Measurements from ENCODE around the gene RBMS3. TPM values are rescaled to one million over a fixed set of nuclear protein-coding genes. Genes with fewer than 3 reads are reported as not detected.
A peak's percentile ranks its signal among the peaks of the same experiment; 100 is the strongest.

RBMS3 gene
- total RNA-seq, 1 experiment from 2014 or later = 5.9 TPM

DNA sequence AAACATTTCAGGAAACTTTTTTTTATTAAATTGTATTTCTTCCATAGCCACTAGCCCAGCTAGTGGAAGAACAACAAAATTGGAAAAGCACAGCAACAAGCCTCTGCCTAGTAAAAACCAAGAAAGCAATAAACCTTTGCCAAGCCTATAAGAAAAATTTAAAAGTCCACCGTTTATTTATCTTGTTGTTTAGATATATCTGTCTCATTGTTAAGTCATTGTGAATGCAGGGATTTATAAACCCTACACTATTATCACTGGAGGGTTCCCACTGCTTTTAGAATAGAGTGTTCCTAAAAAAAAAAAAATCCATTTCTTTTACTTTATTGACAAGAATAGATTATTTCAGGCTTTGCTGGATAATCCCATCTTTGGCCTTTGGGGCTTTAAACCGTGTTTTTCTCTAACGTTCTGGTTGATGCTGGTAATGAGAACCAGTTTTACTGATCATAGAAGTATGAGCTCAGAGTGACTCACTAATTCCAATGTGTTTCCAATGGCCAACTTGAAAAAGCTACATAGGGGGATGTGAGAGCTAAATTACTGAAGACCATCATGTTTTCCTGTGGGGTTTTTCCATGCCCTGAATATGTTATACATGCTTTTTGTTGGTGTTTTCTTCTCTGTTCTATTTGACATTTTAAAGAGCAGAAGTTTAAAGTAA is 634.1 kb downstream of the RBMS3 start:
- CTCF ChIA-PET = no interaction called here
- POLR2A ChIA-PET (ENCODE audit: low non-redundant PET) = interaction anchor here (0.7 kb wide), 1 partner anchor 1968 kb away, joined by 4 read pairs; no protein-coding TSS in a partner anchor

DNA sequence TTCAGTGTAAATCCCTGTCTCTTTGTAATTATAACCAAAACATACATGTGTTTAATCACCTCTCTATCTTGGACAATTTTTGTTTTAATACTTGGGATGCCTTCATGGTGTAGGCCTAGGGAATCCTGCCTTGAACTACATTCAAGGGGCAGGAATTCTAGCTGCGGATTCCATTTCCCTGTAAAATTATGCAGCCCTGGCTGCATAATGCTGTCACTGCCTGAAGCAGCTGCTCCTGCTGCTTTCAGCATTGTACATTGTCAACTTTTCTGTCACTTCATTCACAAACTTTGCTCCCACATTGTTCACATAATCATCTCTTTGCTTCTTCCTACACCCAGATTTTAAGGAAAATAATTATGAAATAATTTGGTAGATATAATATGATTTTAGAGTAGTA is 638.7 kb downstream of the RBMS3 start:
- Histone ChIP-seq H3K4me3 (ENCODE audit: low read depth, low read length, poor library complexity, severe bottlenecking) (no peak overlapping the region), H3K27me3 (replicated peaks; ENCODE audit: insufficient read depth, low read depth, low read length, poor library complexity) (no peaks in the 10 kb centered on the region), H3K9me3 (ENCODE audit: low read depth, low read length, poor library complexity, severe bottlenecking) (no peaks in the 10 kb centered on the region), H3K36me3 (ENCODE audit: insufficient read depth, low read length, poor library complexity, severe bottlenecking) (no peaks in the 10 kb centered on the region), H3K4me1 (ENCODE audit: insufficient read depth, low read length, poor library complexity, severe bottlenecking) (no peaks in the 10 kb centered on the region), H3K27ac (ENCODE audit: low read depth, low read length, poor library complexity, severe bottlenecking) (no peak overlapping the region)
- no peak for TF ChIP-seq EZH2 (IDR thresholded peaks at IDR 0.05; ENCODE audit: borderline replicate concordance, low read depth, low read length, poor library complexity, severe bottlenecking)
- TF ChIP-seq, protein P1, sequence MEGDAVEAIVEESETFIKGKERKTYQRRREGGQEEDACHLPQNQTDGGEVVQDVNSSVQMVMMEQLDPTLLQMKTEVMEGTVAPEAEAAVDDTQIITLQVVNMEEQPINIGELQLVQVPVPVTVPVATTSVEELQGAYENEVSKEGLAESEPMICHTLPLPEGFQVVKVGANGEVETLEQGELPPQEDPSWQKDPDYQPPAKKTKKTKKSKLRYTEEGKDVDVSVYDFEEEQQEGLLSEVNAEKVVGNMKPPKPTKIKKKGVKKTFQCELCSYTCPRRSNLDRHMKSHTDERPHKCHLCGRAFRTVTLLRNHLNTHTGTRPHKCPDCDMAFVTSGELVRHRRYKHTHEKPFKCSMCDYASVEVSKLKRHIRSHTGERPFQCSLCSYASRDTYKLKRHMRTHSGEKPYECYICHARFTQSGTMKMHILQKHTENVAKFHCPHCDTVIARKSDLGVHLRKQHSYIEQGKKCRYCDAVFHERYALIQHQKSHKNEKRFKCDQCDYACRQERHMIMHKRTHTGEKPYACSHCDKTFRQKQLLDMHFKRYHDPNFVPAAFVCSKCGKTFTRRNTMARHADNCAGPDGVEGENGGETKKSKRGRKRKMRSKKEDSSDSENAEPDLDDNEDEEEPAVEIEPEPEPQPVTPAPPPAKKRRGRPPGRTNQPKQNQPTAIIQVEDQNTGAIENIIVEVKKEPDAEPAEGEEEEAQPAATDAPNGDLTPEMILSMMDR (conservative IDR thresholded peaks at IDR 0.05; ENCODE audit: low read depth, low read length) = no peak
- ChIA-PET CTCF (no interaction called here), POLR2A (ENCODE audit: low non-redundant PET) (no interaction called here)
- DNase-seq (ENCODE audit: low spot score) = no peak
- no TSS peak for BruUV-seq (replicated peaks)
- intact Hi-C loops (cut with micrococcal nuclease; ENCODE audit: unreplicated experiment) = no loop called here

More for the DNA sequence above, 634.1 kb downstream of the RBMS3 start:
- H3K4me1 ChIP-seq (ENCODE audit: insufficient read depth, low read length, poor library complexity, severe bottlenecking) = no peaks in the 10 kb centered on the region
- TF ChIP-seq, protein P1 (conservative IDR thresholded peaks at IDR 0.05; ENCODE audit: low read depth, low read length) = no peak
- no peak for TF ChIP-seq EZH2 (IDR thresholded peaks at IDR 0.05; ENCODE audit: borderline replicate concordance, low read depth, low read length, poor library complexity, severe bottlenecking)
- no peaks in the 10 kb centered on the region for H3K9me3 ChIP-seq (ENCODE audit: low read depth, low read length, poor library complexity, severe bottlenecking)
- intact Hi-C loops (cut with micrococcal nuclease; ENCODE audit: unreplicated experiment) = no loop called here
- no peaks in the 10 kb centered on the region for H3K36me3 ChIP-seq (ENCODE audit: insufficient read depth, low read length, poor library complexity, severe bottlenecking)
- no TSS peak for BruUV-seq (replicated peaks)
- H3K4me3 ChIP-seq (ENCODE audit: low read depth, low read length, poor library complexity, severe bottlenecking) = no peak overlapping the region
- DNase-seq (ENCODE audit: low spot score) = peak; percentile 18
- H3K27me3 ChIP-seq (replicated peaks; ENCODE audit: insufficient read depth, low read depth, low read length, poor library complexity) = no peaks in the 10 kb centered on the region
- H3K27ac ChIP-seq (ENCODE audit: low read depth, low read length, poor library complexity, severe bottlenecking) = no peak overlapping the region

DNA sequence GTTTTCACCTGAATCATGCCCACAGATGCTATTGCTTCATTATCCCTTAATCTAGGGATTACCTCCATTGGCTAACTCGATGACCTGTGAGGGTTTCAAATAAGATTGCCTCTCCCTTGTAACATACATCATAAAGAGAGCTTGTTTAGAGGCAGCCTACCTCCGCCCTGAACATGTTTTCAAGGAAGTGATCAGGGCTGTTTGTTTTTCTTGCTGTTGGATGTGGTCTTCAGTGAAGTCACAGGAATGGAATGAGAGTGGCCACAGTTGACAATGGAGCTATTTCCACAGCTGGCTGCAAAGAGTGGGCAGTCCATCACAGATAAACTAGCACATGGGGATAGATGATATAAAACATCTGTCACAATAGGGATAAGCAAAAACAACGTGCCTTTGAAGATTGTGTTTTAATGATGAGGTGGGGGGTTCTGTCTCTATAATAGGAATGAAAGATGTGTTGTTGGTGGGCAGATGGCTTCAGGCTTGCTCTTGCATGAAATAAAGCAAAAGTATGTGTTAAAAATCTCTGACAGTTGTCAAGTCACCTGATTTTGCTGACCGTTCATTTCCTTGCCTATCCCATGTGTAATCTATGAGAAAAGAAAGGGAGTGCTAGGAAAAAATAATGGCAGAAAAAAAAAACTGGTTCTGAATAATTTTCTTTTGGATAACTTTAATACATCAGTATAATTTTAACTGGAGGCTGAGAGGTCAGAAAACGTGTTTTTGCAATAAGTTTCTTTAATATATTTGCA is 642.3 kb downstream of the RBMS3 start:
- intact Hi-C loops (cut with micrococcal nuclease; ENCODE audit: unreplicated experiment) = no loop called here
- Histone ChIP-seq H3K4me3 (ENCODE audit: low read depth, low read length, poor library complexity, severe bottlenecking) (no peak overlapping the region), H3K36me3 (ENCODE audit: insufficient read depth, low read length, poor library complexity, severe bottlenecking) (no peaks in the 10 kb centered on the region), H3K9me3 (ENCODE audit: low read depth, low read length, poor library complexity, severe bottlenecking) (no peaks in the 10 kb centered on the region), H3K27me3 (replicated peaks; ENCODE audit: insufficient read depth, low read depth, low read length, poor library complexity) (no peaks in the 10 kb centered on the region), H3K4me1 (ENCODE audit: insufficient read depth, low read length, poor library complexity, severe bottlenecking) (no peaks in the 10 kb centered on the region), H3K27ac (ENCODE audit: low read depth, low read length, poor library complexity, severe bottlenecking) (no peak overlapping the region)
- TF ChIP-seq, protein P1 (conservative IDR thresholded peaks at IDR 0.05; ENCODE audit: low read depth, low read length) = no peak
- no peak for TF ChIP-seq EZH2 (IDR thresholded peaks at IDR 0.05; ENCODE audit: borderline replicate concordance, low read depth, low read length, poor library complexity, severe bottlenecking)
- POLR2A ChIA-PET (ENCODE audit: low non-redundant PET) = interaction anchor here (0.6 kb wide), 1 partner anchor 12 kb away, joined by 6 read pairs; no protein-coding TSS in a partner anchor
- BruUV-seq (replicated peaks) = no TSS peak
- no peak for DNase-seq (ENCODE audit: low spot score)
- CTCF ChIA-PET = no interaction called here

All from A673 (cell line).